Liver (tissue), 9 donors: ENCODE data around the gene SLC35F4. TPM values are rescaled to one million over a fixed set of nuclear protein-coding genes. Genes with fewer than 3 reads are reported as not detected.

Source experiments
- DNase-seq: peaks from one replicate; pipeline ENCODE4 v3.0.0-alpha.2; 2017; ENCODE audit warnings: low spot score
- H3K27ac ChIP-seq, 2 donors: one replicate each; pipeline ENCODE4 v1.7.0; 2013; ENCODE audit warnings: inconsistent platforms in 2 of 2, low read length in 2 of 2, control low read depth in 1 of 2, low read depth in 1 of 2, mild to moderate bottlenecking in 1 of 2
- H3K27me3 ChIP-seq, 4 donors: one replicate each; pipeline versions ENCODE4 v1.6.1 to v1.7.0; 2013; ENCODE audit warnings: low read length in 3 of 4, inconsistent platforms in 1 of 4, mild to moderate bottlenecking in 1 of 4, moderate library complexity in 1 of 4; ENCODE audit not compliant: control insufficient read depth in 4 of 4, insufficient read depth in 4 of 4
- H3K36me3 ChIP-seq, 4 donors: one replicate each; pipeline versions ENCODE4 v1.6.1 to v1.7.0; 2013; ENCODE audit warnings: low read length in 3 of 4, mild to moderate bottlenecking in 3 of 4, low read depth in 1 of 4, moderate library complexity in 1 of 4; ENCODE audit not compliant: control insufficient read depth in 4 of 4, insufficient read depth in 3 of 4
- H3K4me1 ChIP-seq, 4 donors: one replicate each; pipeline versions ENCODE4 v1.6.1 to v1.7.0; 2013; ENCODE audit warnings: low read length in 3 of 4, mild to moderate bottlenecking in 3 of 4, moderate library complexity in 1 of 4; ENCODE audit not compliant: control insufficient read depth in 4 of 4, insufficient read depth in 4 of 4
- H3K4me3 ChIP-seq, 3 donors: one replicate each; pipeline versions ENCODE4 v1.6.1 to v1.7.0; 2013; ENCODE audit warnings: low read length in 3 of 3, control low read depth in 1 of 3, low read depth in 1 of 3, mild to moderate bottlenecking in 1 of 3
- H3K9ac ChIP-seq, 2 donors: one replicate each; pipeline ENCODE4 v1.7.0; 2013; ENCODE audit warnings: low read length in 2 of 2, mild to moderate bottlenecking in 2 of 2, moderate library complexity in 2 of 2, control low read depth in 1 of 2, low read depth in 1 of 2
- H3K9me3 ChIP-seq, 4 donors: one replicate each; pipeline versions ENCODE4 v1.6.1 to v1.7.0; 2013; ENCODE audit warnings: low read length in 3 of 4; ENCODE audit not compliant: control insufficient read depth in 4 of 4
- CTCF ChIP-seq: fragments of 150-350 bp; IDR thresholded peaks from 2 replicates; pipeline ENCODE4 v1.5.1; 2017; ENCODE audit warnings: improper control_type of control experiment, low read depth, low read length; ENCODE audit not compliant: missing input control
- EGR1 ChIP-seq, 2 donors: IDR thresholded peaks; 2 replicates each; pipeline ENCODE4 v1.6.1; 2016 to 2018; ENCODE audit warnings: antibody characterized with exemption in 2 of 2, low read depth in 2 of 2
- FOXA1 ChIP-seq: IDR thresholded peaks from 2 replicates; pipeline ENCODE4 v1.6.1; 2016; ENCODE audit warnings: antibody characterized with exemption
- FOXA2 ChIP-seq: IDR thresholded peaks from 2 replicates; pipeline ENCODE4 v1.6.1; 2016; ENCODE audit warnings: antibody characterized with exemption
- GABPA ChIP-seq, 2 donors: IDR thresholded peaks in 1 of 2; conservative IDR thresholded peaks in 1 of 2; 2 replicates each; pipeline ENCODE4 v1.6.1; 2016; ENCODE audit warnings: antibody characterized with exemption in 2 of 2, mild to moderate bottlenecking in 1 of 2, moderate library complexity in 1 of 2
- HNF4G ChIP-seq: IDR thresholded peaks from 2 replicates; pipeline ENCODE4 v1.6.1; 2016; ENCODE audit warnings: antibody characterized with exemption
- MAX ChIP-seq: IDR thresholded peaks from 2 replicates; pipeline ENCODE4 v1.6.1; 2016; ENCODE audit warnings: antibody characterized with exemption
- REST ChIP-seq: IDR thresholded peaks from 2 replicates; pipeline ENCODE4 v1.6.1; 2016; ENCODE audit warnings: antibody characterized with exemption, mild to moderate bottlenecking
- TAF1 ChIP-seq: conservative IDR thresholded peaks from 2 replicates; pipeline ENCODE4 v1.6.1; 2016; ENCODE audit warnings: antibody characterized with exemption, mild to moderate bottlenecking
- WGBS: extraction: QIAGEN DNeasy Blood & Tissue Kit; methylation state at CpG from one replicate; pipeline ENCODE4 v1.1.7; 2013; 5-methylcytosine and 5-hydroxymethylcytosine counted together
- polyA plus RNA-seq, 2 donors: library from polyadenylated mRNA; stranded (reverse) in 1 of 2; unstranded in 1 of 2; fragments of 200-250 nt in 1 of 2; fragments of >200 nt in 1 of 2; fragmentation: Nextera tagmentation in 1 of 2; extraction: Ambion mirVana in 1 of 2; gene quantifications; one replicate each; pipeline versions ENCODE4 v1.2.1 to v1.2.3, GENCODE V29; 2013 to 2015
- total RNA-seq, 2 donors: library from RNA; depleted of rRNA; stranded (reverse); fragments of >200 nt; gene quantifications; one replicate each; pipeline ENCODE4 v1.2.3, GENCODE V29; 2014
- donor health status: healthy.
- donor health status: healthy.
- donor health status: healthy.
- donor health status: healthy.
- donor health status: healthy.

Gene SLC35F4
- not detected for total RNA-seq
- polyA plus RNA-seq: not detected

GRCh38 chr14:57865403-57866198 lies at the start of gene SLC35F4:
Gene SLC35F4, minus strand, starts transcription at chr14:57866092.
- H3K9ac ChIP-seq: no peak within 1 kb of the TSS
- peaks cover 0 to 6% (median 3%) of the 10 kb centered on the region in 4 donors for H3K4me1 ChIP-seq
- H3K36me3 ChIP-seq: no peaks in the 10 kb centered on the region
- TF ChIP-seq REST: peak; percentile 93
- TF ChIP-seq GABPA (IDR thresholded peaks at IDR 0.05 in 1 of 2, conservative IDR thresholded peaks at IDR 0.05 in 1 of 2): no peak
- H3K4me3 ChIP-seq: peak within 1 kb of the TSS in 1 of 3 donors; percentile 20
- DNase-seq: no peak
- 5% methylated on average over 91 of the region's 91 CpGs for WGBS
- peaks cover 0 to 17% (median 5%) of the 10 kb centered on the region in 4 donors for H3K27me3 ChIP-seq
- H3K27ac ChIP-seq: no peak within 1 kb of the TSS
- no peaks in the 10 kb centered on the region for H3K9me3 ChIP-seq

- Histone ChIP-seq H3K4me3 (no peak overlapping the region), H3K36me3 (no peaks in the 10 kb centered on the region), H3K9me3 (no peaks in the 10 kb centered on the region), H3K9ac (no peak overlapping the region), H3K27me3 (peaks cover 0 to 7% (median 0%) of the 10 kb centered on the region in 4 donors), H3K4me1 (no peaks in the 10 kb centered on the region), H3K27ac (no peak overlapping the region)
- TF ChIP-seq CTCF (no peak), EGR1 (IDR thresholded peaks at IDR 0.05; ENCODE audit: low read depth in 2 of 2) (no peak), FOXA2 (no peak), HNF4G (no peak), MAX (no peak), REST (no peak), FOXA1 (no peak), TAF1 (no peak)
- no peak for DNase-seq
These were observed 43.7 kb upstream of the SLC35F4 start for GRCh38 chr14:57909626-57910025.
